ENCODE results near the gene CALCA.

Gene CALCA

DNA sequence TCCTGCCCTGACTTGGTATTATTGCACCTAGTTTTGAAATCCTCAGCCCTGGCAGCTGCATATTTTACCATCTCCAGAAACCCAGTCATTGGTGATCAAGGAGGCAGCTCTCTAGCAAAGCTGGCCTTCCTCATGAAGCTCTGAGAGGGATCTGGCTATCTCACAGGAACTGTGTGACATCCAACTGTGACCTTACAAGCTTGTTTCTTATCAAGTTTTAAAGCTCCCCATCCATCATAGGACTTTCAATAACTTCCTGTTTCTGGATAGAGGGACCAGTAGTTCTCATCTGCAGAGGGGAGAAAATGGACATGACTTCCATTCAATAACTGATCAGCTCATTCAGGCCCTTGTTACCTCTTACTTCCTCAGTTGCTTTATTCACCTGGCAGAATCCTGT is 18.2 kb downstream of the CALCA start:
- no peaks in the 10 kb centered on the region for H3K4me1 ChIP-seq (ENCODE audit: low read depth, poor library complexity, severe bottlenecking)
- TF ChIP-seq, protein P1, sequence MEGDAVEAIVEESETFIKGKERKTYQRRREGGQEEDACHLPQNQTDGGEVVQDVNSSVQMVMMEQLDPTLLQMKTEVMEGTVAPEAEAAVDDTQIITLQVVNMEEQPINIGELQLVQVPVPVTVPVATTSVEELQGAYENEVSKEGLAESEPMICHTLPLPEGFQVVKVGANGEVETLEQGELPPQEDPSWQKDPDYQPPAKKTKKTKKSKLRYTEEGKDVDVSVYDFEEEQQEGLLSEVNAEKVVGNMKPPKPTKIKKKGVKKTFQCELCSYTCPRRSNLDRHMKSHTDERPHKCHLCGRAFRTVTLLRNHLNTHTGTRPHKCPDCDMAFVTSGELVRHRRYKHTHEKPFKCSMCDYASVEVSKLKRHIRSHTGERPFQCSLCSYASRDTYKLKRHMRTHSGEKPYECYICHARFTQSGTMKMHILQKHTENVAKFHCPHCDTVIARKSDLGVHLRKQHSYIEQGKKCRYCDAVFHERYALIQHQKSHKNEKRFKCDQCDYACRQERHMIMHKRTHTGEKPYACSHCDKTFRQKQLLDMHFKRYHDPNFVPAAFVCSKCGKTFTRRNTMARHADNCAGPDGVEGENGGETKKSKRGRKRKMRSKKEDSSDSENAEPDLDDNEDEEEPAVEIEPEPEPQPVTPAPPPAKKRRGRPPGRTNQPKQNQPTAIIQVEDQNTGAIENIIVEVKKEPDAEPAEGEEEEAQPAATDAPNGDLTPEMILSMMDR (conservative IDR thresholded peaks at IDR 0.05; ENCODE audit: low read depth, low read length) = no peak
- H3K4me3 ChIP-seq (IDR thresholded peaks at IDR 0.05; ENCODE audit: insufficient read depth, low read depth, low read length) = no peak overlapping the region
- H3K79me2 ChIP-seq (ENCODE audit: insufficient read depth, low read depth) = no peaks in the 10 kb centered on the region
- H3K9ac ChIP-seq = no peak overlapping the region
- H4K20me1 ChIP-seq (ENCODE audit: insufficient read depth) = no peaks in the 10 kb centered on the region
- no peak overlapping the region for H3K27ac ChIP-seq
- H3K4me2 ChIP-seq = no peak overlapping the region
- H3K36me3 ChIP-seq (ENCODE audit: insufficient read depth) = no peaks in the 10 kb centered on the region
- no peak overlapping the region for H2AFZ ChIP-seq (ENCODE audit: low read depth)
- no peaks in the 10 kb centered on the region for H3K27me3 ChIP-seq (ENCODE audit: insufficient read depth, low read depth)

DNA sequence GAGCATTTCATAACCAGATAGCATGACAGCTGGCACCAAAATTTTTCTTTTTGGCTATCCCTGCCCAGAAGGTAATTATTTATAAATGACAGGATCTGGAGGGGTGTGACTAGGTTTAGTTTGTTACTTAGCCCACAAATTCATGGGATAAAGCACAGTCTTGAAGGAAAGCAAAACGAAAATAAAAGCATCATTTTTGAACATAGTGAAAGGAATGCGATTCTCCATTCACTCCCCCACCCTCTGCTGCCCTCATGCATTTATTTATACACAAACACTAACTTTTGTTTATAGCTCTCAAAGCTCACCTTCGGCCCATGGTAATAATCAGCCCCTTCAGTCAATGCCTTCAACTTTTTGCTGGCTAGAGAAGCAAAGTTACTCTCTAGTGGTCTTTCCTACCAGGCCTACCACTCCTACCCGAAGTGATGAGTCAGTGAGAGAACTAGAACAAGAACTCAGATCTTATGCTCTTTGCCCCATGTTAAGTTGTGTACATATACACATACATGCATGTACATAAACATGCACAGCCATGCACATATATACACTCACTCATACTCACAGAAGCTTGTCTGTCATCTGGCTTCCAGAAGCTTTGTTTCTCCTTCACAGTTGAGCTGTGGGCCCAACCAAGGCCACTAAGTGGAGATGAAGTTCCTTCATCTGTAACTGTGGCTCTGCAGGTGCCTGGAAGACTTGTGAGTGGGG is 22.6 kb downstream of the CALCA start:
- no peaks in the 10 kb centered on the region for H4K20me1 ChIP-seq (ENCODE audit: insufficient read depth)
- TF ChIP-seq, protein P1 (conservative IDR thresholded peaks at IDR 0.05; ENCODE audit: low read depth, low read length) = no peak
- no peaks in the 10 kb centered on the region for H3K36me3 ChIP-seq (ENCODE audit: insufficient read depth)
- H3K4me2 ChIP-seq = no peak overlapping the region
- H3K9ac ChIP-seq = no peak overlapping the region
- no peak overlapping the region for H2AFZ ChIP-seq (ENCODE audit: low read depth)
- H3K27me3 ChIP-seq (ENCODE audit: insufficient read depth, low read depth) = no peaks in the 10 kb centered on the region
- no peaks in the 10 kb centered on the region for H3K4me1 ChIP-seq (ENCODE audit: low read depth, poor library complexity, severe bottlenecking)
- no peak overlapping the region for H3K4me3 ChIP-seq (IDR thresholded peaks at IDR 0.05; ENCODE audit: insufficient read depth, low read depth, low read length)
- H3K27ac ChIP-seq = no peak overlapping the region
- no peaks in the 10 kb centered on the region for H3K79me2 ChIP-seq (ENCODE audit: insufficient read depth, low read depth)

DNA sequence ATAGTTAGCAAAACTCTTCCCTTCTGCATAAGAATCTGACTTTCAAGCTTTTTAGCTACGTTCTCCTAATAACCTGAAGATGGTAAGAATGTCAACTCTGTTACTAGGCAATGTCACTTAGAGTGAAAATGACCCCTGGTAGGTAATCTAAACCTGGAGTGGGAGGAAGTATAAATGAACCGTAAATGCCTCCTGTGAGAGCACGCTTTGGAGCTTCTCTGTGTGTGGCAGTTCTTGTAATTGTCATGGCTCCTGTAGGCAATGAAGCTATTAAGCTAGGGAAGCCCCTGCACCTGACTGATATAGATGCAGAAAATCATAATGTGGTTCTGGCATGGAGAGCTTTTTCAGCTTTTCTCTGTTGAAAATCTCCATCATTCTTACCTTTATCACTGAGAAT is 29.4 kb downstream of the CALCA start:
- Histone ChIP-seq H3K79me2 (ENCODE audit: insufficient read depth, low read depth) (no peaks in the 10 kb centered on the region), H3K4me3 (IDR thresholded peaks at IDR 0.05; ENCODE audit: insufficient read depth, low read depth, low read length) (no peak overlapping the region), H3K4me1 (ENCODE audit: low read depth, poor library complexity, severe bottlenecking) (no peaks in the 10 kb centered on the region), H3K27me3 (ENCODE audit: insufficient read depth, low read depth) (no peaks in the 10 kb centered on the region), H4K20me1 (ENCODE audit: insufficient read depth) (no peaks in the 10 kb centered on the region), H3K9ac (no peak overlapping the region), H2AFZ (ENCODE audit: low read depth) (no peak overlapping the region), H3K36me3 (ENCODE audit: insufficient read depth) (no peaks in the 10 kb centered on the region), H3K27ac (no peak overlapping the region), H3K4me2 (no peak overlapping the region)
- TF ChIP-seq, protein P1 (conservative IDR thresholded peaks at IDR 0.05; ENCODE audit: low read depth, low read length) = no peak

DNA sequence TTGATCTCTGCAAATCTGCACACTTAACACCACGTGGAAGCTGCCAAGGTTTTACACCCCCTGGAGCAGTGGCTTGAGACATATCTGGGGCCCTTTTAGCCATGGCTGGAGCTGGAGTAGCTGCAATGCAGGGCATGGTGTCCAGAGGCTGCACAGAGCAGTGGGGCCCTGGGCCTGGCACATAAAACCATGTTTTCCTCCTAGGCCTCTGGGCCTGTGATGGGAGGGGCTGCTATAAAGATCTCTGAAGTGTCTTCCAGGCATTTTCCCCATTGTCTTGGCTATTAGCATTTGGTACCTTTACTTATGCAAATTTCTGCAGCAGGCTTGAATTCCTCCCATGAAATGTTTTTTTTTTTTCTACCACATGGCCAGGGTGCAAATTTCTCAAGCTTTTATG is 33.2 kb downstream of the CALCA start:
- Histone ChIP-seq H3K4me1 (ENCODE audit: low read depth, poor library complexity, severe bottlenecking) (no peaks in the 10 kb centered on the region), H4K20me1 (ENCODE audit: insufficient read depth) (no peaks in the 10 kb centered on the region), H3K4me2 (no peak overlapping the region), H3K4me3 (IDR thresholded peaks at IDR 0.05; ENCODE audit: insufficient read depth, low read depth, low read length) (no peak overlapping the region), H2AFZ (ENCODE audit: low read depth) (no peak overlapping the region), H3K27ac (no peak overlapping the region), H3K27me3 (ENCODE audit: insufficient read depth, low read depth) (no peaks in the 10 kb centered on the region), H3K36me3 (ENCODE audit: insufficient read depth) (no peaks in the 10 kb centered on the region), H3K9ac (no peak overlapping the region), H3K79me2 (ENCODE audit: insufficient read depth, low read depth) (no peaks in the 10 kb centered on the region)
- TF ChIP-seq, protein P1 (conservative IDR thresholded peaks at IDR 0.05; ENCODE audit: low read depth, low read length) = no peak

Data from KMS-11 (cell line).